ENCODE results near the gene SBK2.
"Not testable (repeated sequence)": the region's sequence is repeated elsewhere in the genome, so short reads cannot be mapped to it uniquely, and the experiment has no call there.

Gene SBK2

DNA sequence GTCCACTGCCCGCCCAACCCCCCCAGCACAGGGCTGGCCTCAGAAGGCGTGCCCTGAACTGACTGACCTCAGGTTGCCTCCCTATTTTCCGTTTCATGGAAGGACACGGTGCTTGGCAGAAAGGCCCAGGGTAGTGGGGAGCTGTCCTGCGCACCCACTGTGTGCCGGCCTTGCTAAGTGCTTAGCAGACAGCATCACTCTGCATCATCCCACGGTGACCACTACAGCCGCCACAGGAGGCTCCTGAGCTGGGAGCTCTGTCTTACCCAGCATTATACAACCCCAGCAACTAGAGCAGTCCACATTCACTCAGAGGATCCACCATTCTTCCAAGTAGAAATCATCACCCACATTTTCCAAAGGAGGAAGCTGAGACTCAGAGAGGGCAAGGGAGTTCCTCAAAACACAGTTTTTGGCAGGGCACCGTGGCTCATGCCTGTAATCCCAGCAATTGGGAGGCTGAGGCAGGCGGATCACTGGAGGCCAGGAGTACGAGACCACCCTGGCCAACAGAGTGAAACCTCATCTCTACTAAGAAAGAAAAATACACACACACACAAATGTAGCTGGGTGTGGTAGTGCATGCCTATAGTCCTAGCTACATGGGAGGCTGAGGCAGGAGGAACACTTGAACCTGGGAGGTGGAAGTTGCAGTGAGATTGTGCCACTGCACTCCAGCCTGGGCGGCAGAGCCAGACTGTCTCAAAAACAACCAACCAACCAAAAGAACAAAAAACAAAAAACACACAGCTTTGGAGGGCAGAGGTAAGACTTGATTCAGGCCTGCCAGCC is 1.6 kb downstream of the SBK2 start:
- no peak for DNase-seq

DNA sequence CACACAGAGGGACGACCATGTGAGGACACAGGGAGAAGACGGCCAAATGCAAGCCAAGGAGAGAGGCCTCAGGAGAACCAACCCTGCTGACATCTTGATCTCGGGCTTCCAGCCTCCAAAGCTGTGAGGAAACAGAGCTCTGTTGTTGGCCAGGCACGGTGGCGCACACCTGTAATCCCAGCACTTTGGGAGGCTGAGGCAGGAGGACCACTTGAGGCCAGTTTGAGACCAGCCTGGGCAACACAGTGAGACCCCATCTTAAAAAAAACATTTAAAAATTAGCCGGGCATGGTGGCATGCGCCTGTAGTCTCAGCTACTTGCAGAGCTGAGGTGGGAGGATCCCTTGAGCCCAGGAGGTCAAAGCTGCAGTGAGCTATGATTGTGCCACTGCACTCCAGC is 2.7 kb downstream of the SBK2 start:
- DNase-seq, result not testable (repeated sequence)

DNA sequence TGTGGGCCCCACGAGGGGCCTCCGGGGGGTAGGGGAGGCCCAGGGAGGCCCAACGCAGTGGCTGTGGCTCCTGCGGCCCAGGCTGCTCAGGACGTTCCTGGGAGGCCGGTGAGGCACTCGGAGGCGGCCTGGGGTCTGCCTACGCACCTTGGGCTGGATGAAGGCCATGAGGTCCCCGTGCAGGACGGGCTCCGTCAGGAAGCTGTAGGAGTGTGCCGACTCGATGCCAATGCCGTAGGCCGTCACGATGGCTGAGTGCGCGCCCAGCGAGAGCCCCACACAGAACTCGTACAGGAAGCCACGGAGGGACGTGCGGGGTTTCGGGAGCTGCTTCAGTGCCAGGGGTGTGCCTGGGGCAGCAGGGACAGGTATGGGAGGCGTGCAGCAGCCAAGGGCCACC is 5.9 kb downstream of the SBK2 start:
- no peak for DNase-seq

- DNase-seq, result no peak
Measured at GRCh38 chr19:55529636-55530234, 7.2 kb downstream of the SBK2 start.

DNA sequence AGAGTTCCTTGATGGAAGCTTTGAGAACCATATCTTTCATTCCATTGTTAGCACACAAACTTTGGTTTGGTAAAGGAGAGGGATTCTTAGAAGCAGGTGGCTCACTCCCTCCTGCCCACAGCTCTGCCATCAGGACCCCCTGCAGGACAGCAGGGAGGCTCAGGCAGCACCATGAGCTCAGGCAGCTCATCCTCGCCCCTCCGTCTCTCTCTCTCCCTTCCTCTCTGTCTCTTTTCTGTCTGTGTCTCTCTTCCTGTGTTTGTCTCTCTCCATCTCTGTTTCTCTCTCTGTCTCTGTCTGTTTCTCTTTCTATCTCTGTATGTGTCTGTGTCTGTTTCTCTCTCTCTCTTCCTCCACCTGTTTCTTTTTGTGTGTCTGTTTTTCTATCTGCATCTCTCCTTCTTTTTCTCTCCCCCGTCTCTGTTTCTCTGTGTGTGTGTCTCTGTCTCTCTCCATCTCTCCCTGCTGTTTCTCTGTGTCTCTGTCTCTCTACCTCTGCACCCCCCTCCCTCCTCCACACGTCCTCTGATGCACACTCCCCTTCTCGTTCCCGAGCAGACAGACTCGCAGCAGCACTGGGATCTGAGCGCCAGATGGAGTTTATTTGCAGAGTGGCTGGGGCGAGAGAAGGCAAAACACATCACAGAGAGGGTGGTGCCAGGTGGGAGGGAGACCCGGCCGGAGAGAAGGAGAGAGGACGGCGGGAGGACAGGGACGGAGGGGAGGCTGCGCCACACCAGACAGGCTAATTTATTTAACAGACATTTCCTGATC is 8.7 kb downstream of the SBK2 start:
- no peak for DNase-seq

DNA sequence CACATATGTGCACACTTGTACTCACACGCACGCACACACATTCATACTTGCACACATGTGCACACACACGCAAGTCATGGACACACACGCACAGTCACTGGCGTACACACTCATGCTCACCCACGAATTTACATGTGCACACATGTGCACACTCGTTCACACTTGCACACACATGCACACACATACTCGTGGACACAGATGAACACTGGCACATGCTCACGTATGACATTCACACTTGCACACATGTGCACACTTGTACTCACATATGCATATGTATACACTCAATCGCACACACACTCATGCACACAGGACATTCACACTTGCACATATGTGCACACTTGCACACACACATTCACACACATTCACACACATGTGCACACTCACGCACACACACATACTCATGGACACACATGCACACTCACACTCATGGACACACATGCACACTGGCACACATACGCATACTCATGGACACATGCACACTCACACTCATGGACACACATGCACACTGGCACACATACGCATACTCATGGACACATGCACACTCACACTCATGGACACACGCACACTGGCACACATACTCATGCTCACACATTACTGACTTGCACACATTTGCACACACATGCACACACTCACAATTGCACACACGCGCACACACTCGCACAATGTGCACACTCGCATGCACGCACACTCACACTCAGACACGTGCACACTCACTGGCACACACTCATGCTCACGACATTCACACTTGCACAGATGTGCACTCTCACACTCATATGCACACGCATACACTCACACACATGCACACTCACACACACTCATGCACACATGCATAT is 9.5 kb downstream of the SBK2 start:
- no peak for DNase-seq

- peak; percentile 81 for DNase-seq
Measured at GRCh38 chr19:55526216-55527196, 10.4 kb downstream of the SBK2 start.

DNA sequence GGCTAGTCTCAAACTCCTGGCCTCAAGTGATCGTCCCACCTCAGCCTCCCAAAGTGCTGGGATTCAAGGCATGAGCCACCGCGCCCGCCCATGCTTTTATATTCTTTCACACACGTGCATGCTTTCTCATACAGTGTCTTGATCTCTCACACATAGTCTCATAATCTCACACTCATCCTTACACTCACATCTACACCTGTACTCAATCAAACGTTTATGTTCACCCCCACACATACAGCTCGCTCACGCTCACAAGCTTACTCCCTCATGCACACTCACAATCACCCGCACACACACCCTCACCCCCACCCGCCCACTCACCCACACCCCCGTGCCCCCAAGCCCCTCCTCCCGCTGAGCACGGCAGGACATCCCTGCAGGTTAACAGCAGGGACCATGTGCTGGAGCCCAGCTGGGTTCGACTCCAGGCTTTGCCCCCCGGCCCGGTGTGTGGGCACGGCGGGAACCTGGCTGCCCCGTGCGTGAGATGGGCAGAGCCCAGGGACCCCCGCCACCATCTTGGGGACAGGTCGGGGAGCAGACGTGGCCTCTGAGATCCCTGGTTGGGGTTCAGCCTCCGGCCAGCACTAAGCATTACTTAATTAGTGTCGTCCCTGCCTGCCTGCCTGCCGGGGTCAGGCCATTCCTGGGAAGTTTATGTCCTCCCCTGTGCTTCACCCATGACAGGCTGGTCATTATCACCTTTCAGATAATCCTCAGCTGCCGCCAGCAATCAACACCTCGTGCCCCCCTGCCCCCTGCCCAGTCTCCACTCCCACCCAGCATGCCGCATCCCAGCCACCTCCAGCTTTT is 11.4 kb downstream of the SBK2 start:
- DNase-seq, result no peak

DNA sequence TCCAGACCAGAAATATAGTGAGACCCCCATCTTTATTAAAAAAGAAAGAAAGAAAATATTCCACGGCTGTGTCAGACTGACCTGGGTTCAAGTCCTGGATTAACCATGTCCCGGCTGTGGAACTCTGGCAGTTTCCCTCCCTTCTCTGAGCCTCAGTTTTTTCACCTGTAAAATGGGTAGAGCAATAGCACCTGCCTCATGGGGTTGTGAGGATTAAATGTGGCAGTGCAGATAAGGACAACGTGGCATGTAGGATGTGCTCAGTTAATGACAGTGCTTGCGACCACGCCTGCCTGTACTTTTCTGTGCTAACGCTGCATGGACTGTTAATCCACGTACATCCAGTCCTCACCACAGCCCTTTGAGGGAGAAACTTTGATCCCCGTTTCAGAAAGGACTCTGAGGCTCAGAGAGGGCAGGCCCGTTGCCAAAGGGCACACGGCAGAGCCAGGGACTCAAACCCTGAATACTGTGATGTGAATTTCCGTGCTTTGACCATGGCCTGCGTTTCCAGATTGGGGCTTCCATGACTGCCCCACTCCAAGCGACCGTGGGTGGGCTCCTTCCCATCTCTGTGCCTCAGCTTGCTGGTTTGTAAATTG is 16.1 kb downstream of the SBK2 start:
- DNase-seq, result no peak

- no peak for DNase-seq
Measured at GRCh38 chr19:55519451-55520311, 17.3 kb downstream of the SBK2 start.

DNA sequence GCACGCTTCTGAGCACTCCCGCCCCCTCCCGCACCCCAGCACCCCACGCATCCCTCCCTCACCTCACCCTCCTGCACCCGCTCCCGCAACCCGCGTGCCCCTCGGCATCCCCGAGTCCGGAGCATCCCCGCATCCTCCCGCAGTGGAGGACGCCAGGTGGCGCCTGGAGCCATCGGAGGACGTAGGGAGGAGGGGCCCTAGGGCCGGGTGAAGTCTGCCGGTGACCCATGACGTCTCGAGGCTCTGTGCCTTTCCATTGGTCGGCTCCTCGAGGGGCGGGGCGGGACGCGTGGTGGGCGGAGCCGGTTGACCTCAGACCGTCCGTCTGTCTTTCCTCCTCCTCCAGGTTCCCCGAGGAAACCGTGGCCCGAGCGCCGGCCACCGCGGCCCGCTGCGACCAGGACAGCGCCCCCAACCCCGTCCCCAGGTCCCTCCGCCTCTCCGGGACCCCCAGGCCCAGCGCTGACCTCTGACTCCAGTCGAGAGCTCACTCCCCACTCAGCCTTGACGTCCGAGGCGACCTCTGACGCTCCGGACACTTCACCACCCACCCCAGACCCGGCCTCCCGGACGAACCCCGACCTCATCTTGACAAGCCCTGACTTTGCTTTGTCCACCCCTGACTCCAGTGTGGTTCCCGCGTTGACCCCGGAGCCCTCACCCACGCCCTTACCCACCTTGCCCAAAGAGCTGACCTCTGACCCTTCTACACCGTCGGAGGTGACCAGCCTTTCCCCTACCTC is 19.9 kb downstream of the SBK2 start:
- peak; percentile 96 for DNase-seq

GRCh38 chr19:55508120-55508519 is 28.8 kb downstream of the SBK2 start:
- no peak for DNase-seq

- no peak for DNase-seq
Measured at GRCh38 chr19:55504981-55505380, 32.0 kb downstream of the SBK2 start.

DNA sequence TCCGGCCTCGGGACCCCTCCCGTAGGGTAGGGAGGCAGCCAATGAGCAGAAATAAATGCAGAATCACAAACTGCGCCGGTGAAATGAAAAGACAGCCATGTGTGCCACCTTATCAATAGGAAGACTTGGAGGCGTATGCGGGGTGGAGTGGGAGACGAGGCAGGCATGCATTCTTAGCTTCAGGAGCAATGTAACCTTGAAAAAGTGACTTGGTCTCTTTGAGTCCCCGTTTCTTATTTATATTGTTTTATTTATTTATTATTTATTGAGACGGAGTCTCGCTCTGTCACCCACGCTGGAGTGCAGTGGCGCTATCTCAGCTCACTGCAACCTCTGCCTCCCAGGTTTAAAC is 32.7 kb downstream of the SBK2 start:
- DNase-seq, result no peak

DNA sequence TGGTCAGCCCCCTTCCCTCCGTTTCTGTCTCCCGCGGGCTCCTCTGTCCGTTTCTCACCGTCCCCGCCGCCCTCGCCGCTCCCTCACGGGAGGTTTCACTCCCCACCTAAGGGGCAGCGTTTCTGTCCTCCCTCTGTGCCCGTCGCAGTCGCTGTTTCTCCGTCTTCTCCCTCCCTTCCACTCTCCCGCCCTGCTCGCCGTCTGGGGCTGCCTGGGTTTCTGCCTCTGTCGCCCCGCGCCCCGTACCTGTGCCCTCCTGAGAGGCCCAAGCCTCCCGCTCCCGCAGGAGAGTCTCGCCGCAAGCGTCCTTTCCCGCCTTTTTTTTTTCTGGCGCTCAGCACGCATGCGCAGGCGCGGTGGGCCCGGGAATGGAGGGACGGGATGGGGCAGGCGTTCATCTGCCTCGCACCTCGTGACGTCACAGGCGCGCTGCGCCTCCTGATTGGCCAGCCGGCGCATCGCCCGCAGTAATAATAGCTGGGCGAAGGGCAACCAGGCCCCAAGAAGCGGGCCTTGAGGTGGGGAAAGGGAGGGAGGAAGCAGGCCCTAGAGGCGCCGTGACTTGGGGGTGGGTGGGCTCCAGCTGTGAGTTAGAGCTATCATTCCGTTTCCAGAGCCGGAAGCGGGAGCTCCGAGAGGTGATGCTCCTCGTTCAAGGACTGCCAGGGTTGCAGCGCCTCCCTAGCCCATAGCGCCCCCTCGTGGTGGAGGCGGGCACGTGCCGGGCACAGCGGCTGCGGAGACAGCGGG is 33.3 kb downstream of the SBK2 start:
- DNase-seq, result peak; percentile 96

- no peak for DNase-seq
Measured at GRCh38 chr19:55503157-55503501, 33.8 kb downstream of the SBK2 start.

- DNase-seq, result no peak
Measured at GRCh38 chr19:55502197-55502952, 34.6 kb downstream of the SBK2 start.
